HG03565 (cell line): ENCODE data around the gene THSD4.
"Not testable (repeated sequence)": the region's sequence is repeated elsewhere in the genome, so short reads cannot be mapped to it uniquely, and the experiment has no call there.

Experiments used
- ATAC-seq: cut with Tn5 transposase; IDR thresholded peaks from one replicate; pipeline ENCODE4 v1.9.1; 2021; ENCODE audit warnings: mild to moderate bottlenecking, moderate library complexity; ENCODE audit not compliant: unreplicated experiment

Gene THSD4

DNA sequence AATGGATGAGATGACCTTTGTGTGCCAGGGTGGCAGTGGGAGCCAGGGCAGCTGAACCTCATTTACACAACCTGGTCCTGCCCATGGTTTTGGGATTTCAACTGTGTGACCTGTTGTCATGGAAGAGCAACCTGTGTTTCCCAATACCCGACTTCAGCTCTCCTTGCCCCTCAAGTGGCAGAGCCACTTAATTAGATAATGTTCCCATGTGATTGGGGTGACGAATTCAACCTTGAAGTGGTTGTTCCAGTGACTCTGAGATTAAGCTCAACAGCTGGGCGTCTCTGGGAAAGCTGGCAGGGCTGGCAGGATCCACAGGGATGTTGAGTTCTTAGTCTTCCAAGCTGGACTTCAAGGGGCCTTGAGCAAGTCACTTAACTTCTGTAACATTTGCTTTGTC is 71.0 kb downstream of the THSD4 start:
- no peak for ATAC-seq

- ATAC-seq, result no peak
Measured at GRCh38 chr15:71187078-71187477, 71.8 kb downstream of the THSD4 start.

DNA sequence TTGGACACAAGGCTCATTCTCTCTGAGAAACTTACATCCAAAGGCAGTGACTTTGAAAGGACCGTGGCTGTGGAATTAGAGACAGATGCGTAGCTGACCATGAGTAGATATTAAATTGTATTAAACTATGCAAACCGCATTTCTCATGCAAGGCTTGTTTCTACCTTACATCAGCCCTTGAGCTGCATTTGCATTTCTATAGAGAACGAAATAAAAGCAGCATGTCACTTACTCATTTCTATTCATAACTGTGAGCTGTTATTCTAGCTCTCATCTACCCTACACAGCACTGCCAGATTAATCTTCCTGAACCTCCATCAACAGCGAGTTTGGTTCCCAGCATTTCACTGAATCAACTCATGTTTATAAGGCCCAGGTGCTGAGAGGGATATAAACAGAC is 72.3 kb downstream of the THSD4 start:
- ATAC-seq, result no peak

DNA sequence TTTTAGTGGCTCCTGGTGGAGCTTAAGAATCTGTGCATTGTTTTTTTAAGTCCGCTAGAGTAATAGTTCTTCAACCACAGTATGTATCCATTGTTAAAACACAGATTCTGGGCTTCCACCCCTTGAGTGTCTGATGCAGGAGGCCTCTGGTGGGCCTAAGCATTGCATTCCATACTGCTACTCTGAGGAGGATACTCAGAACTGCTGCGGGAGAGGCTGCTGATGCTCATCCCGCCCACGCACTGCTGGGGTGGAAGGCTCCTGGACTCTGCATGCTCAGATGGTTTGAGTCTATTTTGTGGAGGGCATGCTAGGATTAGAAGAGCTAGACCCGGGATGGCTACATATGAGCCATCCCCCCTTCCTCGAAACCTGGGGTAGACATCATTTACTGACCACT is 74.4 kb downstream of the THSD4 start:
- ATAC-seq, result no peak

GRCh38 chr15:71191296-71191695 is 76.0 kb downstream of the THSD4 start:
- ATAC-seq, result no peak

DNA sequence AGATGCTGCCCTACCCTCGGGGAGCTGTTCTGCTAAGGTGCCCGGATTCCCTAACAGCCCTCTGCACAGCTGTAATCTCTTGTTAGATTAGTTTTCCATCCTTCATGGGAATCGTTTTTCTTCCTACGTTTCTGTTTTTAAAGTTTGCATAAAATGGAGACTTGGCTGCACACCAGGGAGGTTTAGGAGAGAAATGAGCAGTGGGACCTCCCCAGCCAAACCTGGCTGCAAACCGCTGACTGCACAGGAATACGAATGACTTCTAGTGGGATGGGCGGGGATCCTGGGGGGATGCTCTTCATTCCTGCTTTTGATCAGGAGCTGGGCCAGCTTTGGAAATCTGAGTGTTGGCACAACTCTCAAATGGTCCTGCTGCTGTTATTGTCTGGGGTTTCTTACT is 77.5 kb downstream of the THSD4 start:
- ATAC-seq, result no peak

DNA sequence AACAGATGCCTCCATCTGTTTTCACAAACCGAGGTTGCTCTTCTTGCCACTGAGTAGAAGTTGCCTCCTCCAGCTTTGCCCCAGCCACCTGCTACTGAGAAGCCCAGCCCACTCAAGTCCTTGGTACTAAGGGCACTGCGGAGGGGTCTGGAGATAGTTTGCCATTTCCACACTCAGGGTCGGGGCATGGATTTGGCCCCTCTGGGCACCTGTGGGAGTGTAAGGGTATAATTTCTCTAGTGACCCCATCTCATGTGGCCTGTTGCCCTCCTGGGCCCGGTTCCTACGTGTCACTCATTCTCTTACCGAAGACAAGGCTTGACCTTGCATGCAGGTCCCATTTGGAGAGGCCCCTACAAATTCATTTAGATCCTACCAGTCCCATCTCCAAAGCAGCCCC is 79.0 kb downstream of the THSD4 start:
- ATAC-seq, result no peak

- no peak for ATAC-seq
Measured at GRCh38 chr15:71195242-71195641, 80.0 kb downstream of the THSD4 start.

DNA sequence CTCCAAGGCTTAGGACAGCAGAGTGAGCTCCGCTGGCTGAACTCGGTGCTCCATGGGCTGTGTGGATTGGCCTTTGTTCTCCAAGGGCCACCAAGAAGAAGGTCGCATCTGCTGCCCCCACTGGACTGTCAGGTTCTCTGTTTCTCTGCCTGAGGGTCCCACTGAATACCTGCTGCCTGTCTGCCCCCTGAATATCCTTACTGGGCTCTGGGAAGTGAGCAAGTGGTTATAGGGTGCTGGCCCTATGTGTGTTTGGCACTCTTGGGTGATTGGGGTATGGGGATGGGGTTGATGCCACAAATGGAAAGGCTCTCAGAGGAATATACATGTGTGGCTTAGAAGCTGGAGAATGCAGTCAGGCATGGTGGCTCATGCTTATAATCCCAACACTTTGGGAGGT is 82.3 kb downstream of the THSD4 start:
- no peak for ATAC-seq

DNA sequence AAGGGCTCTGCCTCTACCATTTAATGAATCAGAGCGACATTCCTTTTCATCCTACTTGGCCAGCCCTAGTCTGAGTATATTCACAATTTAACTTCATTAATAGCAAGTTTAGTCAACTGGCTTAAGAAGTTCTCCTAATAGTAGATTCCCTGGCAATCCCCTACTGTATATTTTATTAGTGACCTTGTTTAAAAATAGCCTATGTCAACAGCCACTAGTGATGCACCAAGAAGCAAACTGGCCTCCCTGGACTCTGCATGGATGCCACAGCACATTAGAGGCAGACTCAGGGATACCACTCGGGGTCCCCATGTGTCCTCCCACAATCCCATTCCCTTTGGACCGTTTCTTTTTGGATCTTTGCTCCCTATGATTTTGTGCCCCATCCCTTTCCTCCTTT is 83.6 kb downstream of the THSD4 start:
- ATAC-seq, result no peak

DNA sequence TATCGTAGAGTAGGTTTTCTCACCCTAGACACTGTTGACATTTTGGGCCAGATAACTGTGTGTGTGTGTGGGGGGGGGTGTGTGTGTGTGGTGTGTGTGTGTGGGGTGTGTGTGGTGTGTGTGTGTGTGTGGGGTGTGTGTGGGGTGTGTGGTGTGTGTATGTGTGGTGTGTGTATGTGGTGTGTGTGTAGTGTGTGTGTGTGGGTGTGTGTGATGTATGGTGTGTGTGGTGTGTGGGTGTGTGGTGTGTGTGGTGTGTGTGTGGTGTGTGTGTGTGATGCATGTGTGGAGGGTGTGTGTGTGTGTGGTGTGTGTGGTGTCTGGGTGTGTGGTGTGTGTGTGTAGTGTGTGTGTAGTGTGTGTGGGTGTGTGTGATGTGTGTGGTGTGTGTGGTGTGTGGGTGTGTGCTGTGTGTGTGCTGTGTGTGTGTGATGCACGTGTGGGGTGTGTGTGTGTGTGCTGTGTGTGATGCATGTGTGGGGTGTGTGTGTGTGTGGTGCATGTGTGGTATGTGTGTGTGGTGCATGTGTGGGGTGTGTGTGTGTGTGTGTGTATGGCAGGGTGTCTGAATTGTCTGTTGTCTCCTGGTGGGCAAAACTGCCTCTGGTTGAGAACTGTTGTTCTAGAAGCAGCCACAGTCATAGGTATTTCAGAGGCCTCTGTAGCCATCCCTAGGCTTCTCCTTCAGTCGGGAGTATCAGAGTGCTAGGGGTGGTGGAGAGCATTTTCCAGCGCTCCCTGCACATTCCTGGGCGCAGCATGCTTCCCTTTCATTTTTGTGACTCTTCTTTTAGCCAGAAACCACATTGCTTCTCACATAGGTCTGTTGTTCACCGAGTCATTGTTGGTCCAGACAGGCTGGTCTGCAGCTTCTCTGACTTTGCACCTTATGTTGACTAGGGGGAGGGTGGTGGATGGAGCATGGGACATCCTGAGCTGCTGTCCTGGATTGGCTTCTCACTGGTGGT is 84.4 kb downstream of the THSD4 start:
- no peak for ATAC-seq

DNA sequence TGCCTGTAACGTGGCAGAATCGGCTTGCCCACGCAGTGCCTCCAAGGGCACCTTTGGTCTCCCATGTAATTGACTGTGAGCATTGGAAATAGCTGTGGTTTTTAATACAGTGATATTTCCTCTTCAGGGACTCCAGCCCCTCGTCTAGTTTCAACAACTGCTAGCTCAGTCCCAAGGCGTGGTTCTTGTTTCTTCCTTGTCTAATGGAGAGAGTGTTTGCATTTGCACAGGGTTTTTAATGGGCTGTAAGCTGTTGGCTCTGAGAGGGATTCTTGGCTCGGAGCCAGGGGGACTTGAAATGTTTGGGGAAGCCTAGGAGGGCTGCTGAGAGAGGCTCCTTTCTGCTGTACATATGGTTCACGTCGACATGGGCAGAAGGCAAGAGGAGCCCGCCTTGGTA is 86.2 kb downstream of the THSD4 start:
- no peak for ATAC-seq

DNA sequence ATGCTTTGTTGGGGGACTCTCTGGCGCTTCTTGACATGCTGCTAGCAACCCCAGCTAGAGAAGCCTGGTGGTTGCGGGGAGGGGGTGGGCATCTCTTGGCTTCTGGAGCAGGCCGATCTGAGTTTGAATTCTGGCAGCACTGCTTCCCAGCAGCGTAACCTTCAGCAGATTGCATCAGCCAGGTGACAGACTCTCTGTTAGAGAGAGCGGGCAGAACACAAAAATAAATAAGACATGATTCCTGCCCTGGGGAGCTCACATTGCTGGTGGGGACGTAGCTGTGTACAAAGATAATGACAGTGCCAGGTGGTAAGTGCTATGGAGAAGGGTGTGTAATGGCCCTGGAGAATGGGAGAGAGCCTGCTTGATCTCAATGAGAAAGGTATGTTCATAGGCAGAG is 87.4 kb downstream of the THSD4 start:
- no peak for ATAC-seq

- no peak for ATAC-seq
Measured at GRCh38 chr15:71203586-71204474, 88.6 kb downstream of the THSD4 start.

- no peak for ATAC-seq
Measured at GRCh38 chr15:71207141-71207540, 91.9 kb downstream of the THSD4 start.

GRCh38 chr15:71212146-71212545 is 96.9 kb downstream of the THSD4 start:
- no peak for ATAC-seq

DNA sequence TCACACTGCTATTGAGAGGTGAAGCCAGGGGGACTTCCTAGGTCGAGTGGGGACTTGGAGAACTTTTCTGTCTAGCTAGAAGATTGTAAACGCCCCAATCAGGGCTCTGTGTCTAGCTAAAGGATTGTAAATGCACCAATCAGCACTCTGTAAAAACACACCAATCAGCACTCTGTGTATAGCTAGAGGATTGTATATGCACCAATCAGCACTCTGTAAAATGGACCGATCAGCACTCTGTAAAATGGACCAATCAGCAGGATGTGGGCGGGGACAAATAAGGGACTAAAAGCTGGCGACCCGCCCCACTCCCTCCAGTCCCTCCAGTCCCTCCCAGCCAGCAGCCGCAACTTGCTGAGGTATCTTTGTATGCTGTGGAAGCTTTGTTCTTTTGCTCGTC is 98.7 kb downstream of the THSD4 start:
- not testable (repeated sequence) for ATAC-seq

DNA sequence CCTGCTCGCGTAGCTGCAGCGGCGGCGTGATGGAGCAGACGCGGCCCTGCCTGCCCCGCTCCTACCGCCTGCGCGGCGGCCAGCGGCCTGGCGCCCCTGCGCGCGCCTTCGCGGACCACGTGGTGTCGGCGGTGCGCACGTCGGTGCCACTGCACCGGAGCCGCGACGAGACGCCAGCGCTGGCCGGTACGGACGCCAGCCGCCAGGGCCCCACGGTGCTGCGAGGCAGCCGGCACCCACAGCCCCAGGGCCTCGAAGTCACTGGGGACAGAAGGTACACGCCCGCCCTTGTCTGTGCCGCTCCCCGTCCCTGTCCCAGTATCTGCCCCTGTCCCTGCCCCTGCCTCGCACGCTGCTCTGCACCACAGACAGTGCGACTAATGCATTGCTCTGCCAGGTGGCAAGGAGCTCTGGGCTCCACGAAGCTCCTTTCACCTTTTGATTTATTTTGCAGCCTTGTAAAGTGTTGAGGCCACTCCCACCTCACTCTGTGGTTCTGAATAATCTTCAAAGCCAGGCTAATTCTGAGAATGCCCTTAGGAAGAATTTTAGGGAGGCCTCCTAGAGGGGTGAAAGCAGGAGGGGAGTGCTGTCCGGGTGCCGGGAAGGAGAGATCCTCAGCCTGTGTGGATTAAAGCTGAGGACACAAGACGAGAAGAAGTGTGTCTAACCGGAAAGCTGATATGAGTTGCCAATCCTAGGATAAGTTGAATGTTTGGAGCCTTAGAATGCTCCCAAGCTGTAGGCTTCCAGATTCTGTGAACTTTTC is 100.0 kb downstream of the THSD4 start:
- no peak for ATAC-seq

DNA sequence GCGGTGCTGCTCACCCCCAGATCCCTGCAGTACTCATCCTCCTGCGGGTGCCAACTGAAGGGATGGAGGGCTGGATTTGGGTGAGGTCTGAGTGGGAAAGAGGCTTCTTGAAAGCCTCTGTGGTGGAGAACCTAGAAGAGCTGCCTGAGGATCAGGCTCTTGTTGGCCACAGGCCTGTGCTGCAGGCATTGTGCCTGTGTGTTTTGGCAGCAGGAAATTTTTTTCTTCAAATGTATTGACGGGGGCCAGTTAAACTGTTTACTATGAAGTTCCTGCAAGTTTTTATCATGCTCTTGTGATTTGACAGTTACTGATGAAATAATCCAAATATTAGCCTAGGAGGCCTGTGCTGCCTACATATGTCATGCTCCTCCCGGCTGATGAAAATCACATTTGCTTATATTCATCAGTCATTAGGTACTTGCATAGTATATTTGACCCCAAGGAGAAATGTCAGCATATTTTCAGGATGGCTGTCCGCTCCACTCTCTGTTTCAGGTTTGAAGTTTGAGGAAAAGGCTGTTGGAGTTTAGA is 103.1 kb downstream of the THSD4 start:
- ATAC-seq, result no peak

DNA sequence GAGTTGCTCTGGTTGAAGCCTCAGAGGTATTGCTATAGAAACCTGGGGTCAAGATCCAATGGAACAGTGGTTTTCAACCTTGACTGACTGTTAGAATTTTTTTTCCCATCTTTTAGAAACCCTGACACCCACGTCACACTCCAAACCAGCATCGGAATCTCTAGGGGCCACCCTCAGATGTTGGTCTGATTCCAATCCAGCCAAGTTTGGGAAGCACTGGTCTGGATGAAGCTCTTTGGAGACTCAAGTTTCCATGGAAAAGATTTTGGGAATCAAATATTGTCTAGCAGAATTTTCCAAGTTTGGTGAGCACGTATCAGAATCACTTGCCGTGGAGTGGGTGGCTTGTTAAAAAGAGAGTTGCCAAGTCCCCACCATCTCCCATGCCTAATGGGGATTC is 103.8 kb downstream of the THSD4 start:
- no peak for ATAC-seq

- no peak for ATAC-seq
Measured at GRCh38 chr15:71219645-71220044, 104.4 kb downstream of the THSD4 start.
